ENCODE measurements around the gene RABEPK. TPM values are rescaled to one million over a fixed set of nuclear protein-coding genes. Genes with fewer than 3 reads are reported as not detected.
"Not testable (repeated sequence)": the region's sequence is repeated elsewhere in the genome, so short reads cannot be mapped to it uniquely, and the experiment has no call there.

Gene RABEPK
- total RNA-seq, 1 experiment from 2014 or later, result 22.6 TPM

DNA sequence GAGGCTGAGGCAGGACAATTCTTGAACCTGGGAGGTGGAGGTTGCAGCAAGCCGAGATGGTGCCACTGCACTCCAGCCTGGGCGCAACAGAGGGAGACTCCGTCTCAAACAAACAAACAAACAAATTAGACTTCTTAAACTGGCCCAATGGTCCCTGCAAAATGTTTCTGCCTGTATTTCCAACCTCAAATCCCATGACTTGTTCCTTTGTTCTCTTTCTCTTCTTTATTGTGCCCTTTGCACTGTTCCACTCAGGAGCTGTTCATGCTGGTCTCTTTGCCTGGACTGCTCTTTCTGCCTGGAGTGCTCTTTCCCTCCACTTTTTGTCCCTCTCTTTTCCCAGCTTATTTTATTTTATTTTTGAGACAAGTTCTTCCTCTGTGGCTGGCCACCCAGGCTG lies 4.1 kb downstream of the RABEPK start:
- no peak for DNase-seq
- H3K9me2 ChIP-seq (replicated peaks; ENCODE audit: insufficient read depth, low read length), result no peaks in the 10 kb centered on the region
- no peak overlapping the region for H3K4me2 ChIP-seq (ENCODE audit: low read depth, low read length, poor library complexity, severe bottlenecking)
- H3K36me3 ChIP-seq (ENCODE audit: insufficient read depth, low read length), result no peaks in the 10 kb centered on the region; the same call in 1 of the 2 replicates
- no peaks in the 10 kb centered on the region for H4K20me1 ChIP-seq (ENCODE audit: insufficient read depth, low read depth, low read length)
- no peak overlapping the region for H3K27ac ChIP-seq (ENCODE audit: low read length)
- H3K4me1 ChIP-seq (ENCODE audit: low read length), result peaks cover 10% of the 10 kb centered on the region
- no peaks in the 10 kb centered on the region for H3K27me3 ChIP-seq (ENCODE audit: low read length)
- H3K9ac ChIP-seq (ENCODE audit: low read length), result no peak overlapping the region
- peaks cover 11% of the 10 kb centered on the region for H3K79me2 ChIP-seq (ENCODE audit: low read length)
- H3K9me3 ChIP-seq (ENCODE audit: low read length), result no peaks in the 10 kb centered on the region
- no peak overlapping the region for H2AFZ ChIP-seq (ENCODE audit: low read length)
- H3K4me3 ChIP-seq (ENCODE audit: low read length), result no peak overlapping the region

DNA sequence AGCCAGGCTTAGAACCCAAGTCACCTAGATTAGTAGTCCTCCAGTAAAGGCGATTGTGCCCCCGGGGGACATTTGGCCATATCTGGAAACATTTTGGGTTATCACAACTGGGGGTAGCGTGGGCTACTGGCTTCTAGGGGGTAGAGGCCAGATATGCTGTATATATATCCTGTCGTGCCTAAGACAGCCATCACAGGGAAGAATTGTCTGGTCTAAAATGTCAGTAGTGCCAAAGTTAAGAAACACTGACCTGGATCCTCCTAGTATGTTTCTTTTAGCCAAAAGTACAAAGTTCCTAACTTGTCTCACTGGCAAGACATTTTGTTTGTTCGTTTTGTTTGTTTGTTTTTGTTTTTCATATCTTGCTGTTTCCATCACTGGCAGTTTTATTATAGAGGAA lies 13.8 kb downstream of the RABEPK start:
- no peaks in the 10 kb centered on the region for H4K20me1 ChIP-seq (ENCODE audit: insufficient read depth, low read depth, low read length)

DNA sequence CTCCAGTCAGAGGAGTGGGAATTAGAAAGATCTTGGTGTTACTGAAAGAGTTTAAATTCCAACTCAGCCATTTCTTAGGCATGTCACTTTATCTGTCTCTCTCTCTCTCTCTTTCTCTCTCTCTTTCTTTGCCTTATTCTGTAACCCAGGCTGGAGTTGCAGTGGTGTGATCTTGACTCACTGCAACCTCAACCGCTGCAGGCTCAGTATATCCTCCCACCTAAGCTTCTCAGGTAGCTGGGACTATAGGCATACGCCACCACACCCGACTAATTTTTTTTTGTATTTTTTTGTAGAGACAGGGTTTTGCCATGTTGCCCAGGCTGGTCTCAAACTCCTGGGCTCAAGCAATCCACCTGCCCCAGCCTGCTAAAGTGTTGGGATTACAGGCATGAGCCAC lies 18.3 kb downstream of the RABEPK start:
- DNase-seq, result no peak
- H3K4me1 ChIP-seq (ENCODE audit: low read length), result no peaks in the 10 kb centered on the region
- H3K36me3 ChIP-seq (ENCODE audit: insufficient read depth, low read length), result peaks cover 18% of the 10 kb centered on the region
- no peaks in the 10 kb centered on the region for H4K20me1 ChIP-seq (ENCODE audit: insufficient read depth, low read depth, low read length)
- no peak overlapping the region for H3K27ac ChIP-seq (ENCODE audit: low read length)
- H2AFZ ChIP-seq (ENCODE audit: low read length), result no peak overlapping the region
- no peaks in the 10 kb centered on the region for H3K9me3 ChIP-seq (ENCODE audit: low read length)
- H3K9me2 ChIP-seq (replicated peaks; ENCODE audit: insufficient read depth, low read length), result no peaks in the 10 kb centered on the region
- no peak overlapping the region for H3K9ac ChIP-seq (ENCODE audit: low read length)
- no peak overlapping the region for H3K4me2 ChIP-seq (ENCODE audit: low read depth, low read length, poor library complexity, severe bottlenecking)
- no peaks in the 10 kb centered on the region for H3K79me2 ChIP-seq (ENCODE audit: low read length)
- no peaks in the 10 kb centered on the region for H3K27me3 ChIP-seq (ENCODE audit: low read length)
- no peak overlapping the region for H3K4me3 ChIP-seq (ENCODE audit: low read length)

More for the DNA sequence above, 13.8 kb downstream of the RABEPK start:
- Histone ChIP-seq H3K9me2 (replicated peaks; ENCODE audit: insufficient read depth, low read length) (no peaks in the 10 kb centered on the region), H3K9ac (ENCODE audit: low read length) (no peak overlapping the region), H2AFZ (ENCODE audit: low read length) (no peak overlapping the region), H3K27ac (ENCODE audit: low read length) (no peak overlapping the region), H3K27me3 (ENCODE audit: low read length) (no peaks in the 10 kb centered on the region), H3K79me2 (ENCODE audit: low read length) (no peaks in the 10 kb centered on the region), H3K4me3 (ENCODE audit: low read length) (no peak overlapping the region), H3K36me3 (ENCODE audit: insufficient read depth, low read length) (peaks cover 18% of the 10 kb centered on the region; the same call in 1 of the 2 replicates), H3K9me3 (ENCODE audit: low read length) (no peaks in the 10 kb centered on the region), H3K4me1 (ENCODE audit: low read length) (no peaks in the 10 kb centered on the region), H3K4me2 (ENCODE audit: low read depth, low read length, poor library complexity, severe bottlenecking) (no peak overlapping the region)
- no peak for DNase-seq

DNA sequence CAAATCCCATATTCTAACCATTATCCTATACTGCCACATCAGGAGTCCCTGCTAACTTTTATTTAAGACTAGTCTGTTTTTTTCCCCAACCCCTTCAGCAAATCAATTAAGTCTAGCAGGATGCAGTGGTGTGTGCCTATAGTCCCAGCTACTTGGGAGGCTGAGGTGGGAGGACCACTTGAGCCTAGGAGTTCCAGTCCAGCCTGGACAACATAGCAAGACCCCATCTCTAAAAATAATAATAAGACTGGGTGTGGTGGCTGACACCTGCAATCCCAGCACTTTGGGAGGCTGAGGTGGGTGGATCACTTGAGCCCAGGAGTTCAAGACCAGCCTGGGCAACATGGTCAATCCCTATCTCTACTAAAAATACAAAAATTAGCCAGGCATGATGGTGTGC lies 24.5 kb downstream of the RABEPK start:
- not testable (repeated sequence) for H3K4me1 ChIP-seq (ENCODE audit: low read length); H3K79me2 ChIP-seq (ENCODE audit: low read length); H3K4me3 ChIP-seq (ENCODE audit: low read length); H3K9me3 ChIP-seq (ENCODE audit: low read length); H3K4me2 ChIP-seq (ENCODE audit: low read depth, low read length, poor library complexity, severe bottlenecking); DNase-seq; H3K27me3 ChIP-seq (ENCODE audit: low read length); H2AFZ ChIP-seq (ENCODE audit: low read length); H3K9me2 ChIP-seq (replicated peaks; ENCODE audit: insufficient read depth, low read length); H3K9ac ChIP-seq (ENCODE audit: low read length); H4K20me1 ChIP-seq (ENCODE audit: insufficient read depth, low read depth, low read length); H3K27ac ChIP-seq (ENCODE audit: low read length)
- peaks cover 21% of the 10 kb centered on the region for H3K36me3 ChIP-seq (ENCODE audit: insufficient read depth, low read length)

DNA sequence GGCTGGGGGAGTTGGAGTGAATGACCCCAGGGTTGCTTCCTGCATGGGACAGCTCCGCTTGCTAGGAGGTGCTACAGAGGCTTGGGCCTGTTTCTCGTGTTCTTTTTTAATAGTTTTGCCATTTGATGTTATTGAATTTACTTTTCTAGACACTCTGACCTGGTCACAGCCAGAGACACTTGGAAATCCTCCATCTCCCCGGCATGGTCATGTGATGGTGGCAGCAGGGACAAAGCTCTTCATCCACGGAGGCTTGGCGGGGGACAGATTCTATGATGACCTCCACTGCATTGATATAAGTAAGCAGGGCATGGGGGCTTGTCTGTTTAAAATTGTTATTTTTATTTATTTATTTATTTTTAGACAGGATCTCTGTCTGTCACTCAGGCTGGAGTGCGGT lies 27.4 kb downstream of the RABEPK start:
- Histone ChIP-seq H3K9me3 (ENCODE audit: low read length) (no peaks in the 10 kb centered on the region), H3K79me2 (ENCODE audit: low read length) (no peaks in the 10 kb centered on the region), H2AFZ (ENCODE audit: low read length) (no peak overlapping the region), H3K9me2 (replicated peaks; ENCODE audit: insufficient read depth, low read length) (no peaks in the 10 kb centered on the region), H4K20me1 (ENCODE audit: insufficient read depth, low read depth, low read length) (no peaks in the 10 kb centered on the region), H3K4me2 (ENCODE audit: low read depth, low read length, poor library complexity, severe bottlenecking) (no peak overlapping the region), H3K4me3 (ENCODE audit: low read length) (no peak overlapping the region), H3K36me3 (ENCODE audit: insufficient read depth, low read length) (peaks cover 15% of the 10 kb centered on the region; the same call in 1 of the 2 replicates), H3K9ac (ENCODE audit: low read length) (no peak overlapping the region), H3K4me1 (ENCODE audit: low read length) (no peaks in the 10 kb centered on the region), H3K27me3 (ENCODE audit: low read length) (no peaks in the 10 kb centered on the region), H3K27ac (ENCODE audit: low read length) (no peak overlapping the region)
- no peak for DNase-seq

DNA sequence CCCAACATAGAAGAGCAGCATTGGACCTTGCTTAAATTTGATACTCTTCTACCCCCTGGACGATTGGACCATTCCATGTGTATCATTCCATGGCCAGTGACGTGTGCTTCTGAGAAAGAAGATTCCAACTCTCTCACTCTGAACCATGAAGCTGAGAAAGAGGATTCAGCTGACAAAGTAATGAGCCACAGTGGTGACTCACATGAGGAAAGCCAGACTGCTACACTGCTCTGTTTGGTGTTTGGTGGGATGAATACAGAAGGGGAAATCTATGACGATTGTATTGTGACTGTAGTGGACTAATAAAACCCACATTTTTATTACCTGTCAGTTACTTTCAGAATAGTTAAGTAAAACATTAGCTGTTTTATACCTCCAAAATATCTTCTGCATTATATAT lies 33.3 kb downstream of the RABEPK start:
- Histone ChIP-seq H3K27me3 (ENCODE audit: low read length) (no peaks in the 10 kb centered on the region), H3K4me3 (ENCODE audit: low read length) (no peak overlapping the region), H3K9ac (ENCODE audit: low read length) (no peak overlapping the region), H2AFZ (ENCODE audit: low read length) (no peak overlapping the region), H3K4me2 (ENCODE audit: low read depth, low read length, poor library complexity, severe bottlenecking) (no peak overlapping the region), H3K27ac (ENCODE audit: low read length) (no peak overlapping the region), H4K20me1 (ENCODE audit: insufficient read depth, low read depth, low read length) (peaks cover 18% of the 10 kb centered on the region), H3K9me3 (ENCODE audit: low read length) (no peaks in the 10 kb centered on the region), H3K79me2 (ENCODE audit: low read length) (peaks cover 4% of the 10 kb centered on the region), H3K4me1 (ENCODE audit: low read length) (peaks cover 8% of the 10 kb centered on the region), H3K9me2 (replicated peaks; ENCODE audit: insufficient read depth, low read length) (no peaks in the 10 kb centered on the region), H3K36me3 (ENCODE audit: insufficient read depth, low read length) (peaks cover 38% of the 10 kb centered on the region)
- peak; percentile 53 for DNase-seq

DNA sequence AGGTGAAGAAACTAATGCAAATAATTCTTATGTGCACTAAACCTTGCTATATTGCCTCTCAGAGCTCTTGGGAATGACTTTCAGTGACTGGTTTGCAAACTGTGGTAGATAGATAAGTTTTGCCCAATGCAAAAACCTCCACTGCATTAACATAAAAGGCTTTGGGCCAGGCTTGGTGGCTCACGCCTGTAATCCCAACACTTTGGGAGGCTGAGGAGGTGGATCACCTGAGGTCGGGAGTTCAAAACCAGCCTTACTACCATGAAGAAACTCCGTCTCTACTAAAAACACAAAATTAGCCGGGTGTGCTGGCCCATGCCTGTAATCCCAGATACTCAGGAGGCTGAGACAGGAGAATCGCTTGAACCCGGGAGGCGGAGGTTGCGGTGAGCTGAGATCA lies 33.8 kb downstream of the RABEPK start:
- H3K9me3 ChIP-seq (ENCODE audit: low read length); H3K79me2 ChIP-seq (ENCODE audit: low read length); H3K4me2 ChIP-seq (ENCODE audit: low read depth, low read length, poor library complexity, severe bottlenecking); H3K4me3 ChIP-seq (ENCODE audit: low read length); H2AFZ ChIP-seq (ENCODE audit: low read length); H3K27me3 ChIP-seq (ENCODE audit: low read length); H3K9ac ChIP-seq (ENCODE audit: low read length); H3K27ac ChIP-seq (ENCODE audit: low read length); H3K9me2 ChIP-seq (replicated peaks; ENCODE audit: insufficient read depth, low read length): not testable (repeated sequence)
- peak; percentile 60 for DNase-seq
- peaks cover 22% of the 10 kb centered on the region for H4K20me1 ChIP-seq (ENCODE audit: insufficient read depth, low read depth, low read length)
- peaks cover 12% of the 10 kb centered on the region for H3K4me1 ChIP-seq (ENCODE audit: low read length)
- peaks cover 42% of the 10 kb centered on the region for H3K36me3 ChIP-seq (ENCODE audit: insufficient read depth, low read length)

DNA sequence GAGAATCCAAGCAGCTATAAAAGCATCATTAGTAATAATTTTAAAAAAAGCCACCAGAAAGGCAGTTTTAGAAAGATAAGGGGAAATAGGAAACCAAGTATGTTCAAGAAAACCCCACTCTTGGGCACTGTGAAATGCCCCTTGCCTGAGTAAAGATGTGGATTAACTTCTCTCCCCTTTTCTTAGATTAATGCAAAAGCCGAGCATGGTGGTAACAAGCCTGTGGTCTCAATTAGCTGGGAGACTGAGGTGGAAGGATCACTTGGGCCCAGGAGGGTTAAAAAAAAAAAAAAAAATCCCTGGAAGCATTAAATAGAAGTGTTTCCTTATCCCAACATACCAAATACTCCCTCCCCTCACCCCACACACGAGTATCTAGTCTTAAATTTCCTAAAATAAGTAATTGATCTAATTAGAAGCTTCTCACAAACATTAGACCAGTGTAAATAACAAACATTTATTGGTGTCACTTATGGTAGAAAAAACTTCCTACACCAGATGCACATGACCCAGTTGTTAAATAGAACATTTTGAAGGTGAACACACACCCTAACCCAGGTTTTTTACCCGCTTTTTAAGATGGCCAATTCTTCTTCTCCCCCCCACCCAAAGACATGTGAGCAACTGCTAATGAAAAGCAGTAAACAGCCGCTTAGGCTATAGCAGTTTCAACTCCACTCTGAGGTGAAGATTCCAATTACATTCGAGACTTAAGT lies 35.6 kb downstream of the RABEPK start:
- H3K79me2 ChIP-seq (ENCODE audit: low read length), result peaks cover 25% of the 10 kb centered on the region
- H3K36me3 ChIP-seq (ENCODE audit: insufficient read depth, low read length), result peaks cover 54% of the 10 kb centered on the region
- no peaks in the 10 kb centered on the region for H3K9me2 ChIP-seq (replicated peaks; ENCODE audit: insufficient read depth, low read length)
- DNase-seq, result peak; percentile 50
- H2AFZ ChIP-seq (ENCODE audit: low read length), result no peak overlapping the region
- peaks cover 36% of the 10 kb centered on the region for H4K20me1 ChIP-seq (ENCODE audit: insufficient read depth, low read depth, low read length)
- H3K27me3 ChIP-seq (ENCODE audit: low read length), result no peaks in the 10 kb centered on the region
- H3K4me2 ChIP-seq (ENCODE audit: low read depth, low read length, poor library complexity, severe bottlenecking), result peak overlapping the region; percentile 20
- H3K4me1 ChIP-seq (ENCODE audit: low read length), result peaks cover 24% of the 10 kb centered on the region
- H3K27ac ChIP-seq (ENCODE audit: low read length), result 0 out of 2 replicates have a peak overlapping the region, but pooled peaks have one; percentile 23
- H3K4me3 ChIP-seq (ENCODE audit: low read length), result no peak overlapping the region
- no peak overlapping the region for H3K9ac ChIP-seq (ENCODE audit: low read length)
- no peaks in the 10 kb centered on the region for H3K9me3 ChIP-seq (ENCODE audit: low read length)

Measured in Karpas-422 (cell line).